ENCODE data around the gene USP6NL. TPM values are rescaled to one million over a fixed set of nuclear protein-coding genes. Genes with fewer than 3 reads are reported as not detected.

The USP6NL gene
- polyA plus RNA-seq, 1 donor, result 30.0 TPM

DNA sequence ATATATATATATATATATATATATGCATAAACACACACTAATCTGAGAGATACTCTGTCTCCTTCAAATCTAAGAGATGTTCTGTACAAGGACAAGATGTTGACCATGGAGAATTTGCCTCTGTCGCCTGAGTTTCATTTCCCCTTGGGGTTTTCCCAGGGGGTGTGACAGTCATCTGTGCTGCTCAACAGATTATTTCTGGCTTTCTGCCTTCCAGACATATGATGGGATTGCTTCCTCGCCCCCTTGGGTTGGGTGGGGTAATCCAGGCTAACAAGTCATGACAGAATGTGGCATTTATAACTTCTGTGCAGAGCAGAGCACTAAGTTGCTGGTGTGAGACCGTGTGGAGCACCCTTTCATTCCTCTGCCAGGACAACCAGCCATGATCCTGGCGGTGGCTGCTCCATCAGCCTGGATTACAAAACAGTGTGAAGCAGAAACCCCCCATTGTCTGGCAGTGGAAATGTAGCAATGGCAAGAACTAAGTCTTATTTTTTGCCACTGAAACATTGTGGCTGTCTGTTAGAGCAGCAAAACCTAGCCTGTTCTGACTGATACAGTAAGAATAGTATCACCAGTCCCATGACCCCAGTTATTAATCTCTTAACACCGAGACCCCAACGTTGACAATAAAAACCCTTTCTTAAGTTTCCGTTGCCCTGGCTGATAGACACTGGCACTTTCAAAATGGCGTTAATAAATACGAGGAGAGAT is 13.7 kb upstream of the USP6NL start:
- no peak for DNase-seq

GRCh38 chr10:11617233-11617632 is 5.8 kb upstream of the USP6NL start:
- no peak for DNase-seq

GRCh38 chr10:11616021-11616420 is 4.6 kb upstream of the USP6NL start:
- no peak for DNase-seq

GRCh38 chr10:11615396-11615795 is 3.9 kb upstream of the USP6NL start:
- DNase-seq, result no peak

GRCh38 chr10:11612021-11613001 is 861 bp upstream of the USP6NL start:
- DNase-seq, result no peak

DNA sequence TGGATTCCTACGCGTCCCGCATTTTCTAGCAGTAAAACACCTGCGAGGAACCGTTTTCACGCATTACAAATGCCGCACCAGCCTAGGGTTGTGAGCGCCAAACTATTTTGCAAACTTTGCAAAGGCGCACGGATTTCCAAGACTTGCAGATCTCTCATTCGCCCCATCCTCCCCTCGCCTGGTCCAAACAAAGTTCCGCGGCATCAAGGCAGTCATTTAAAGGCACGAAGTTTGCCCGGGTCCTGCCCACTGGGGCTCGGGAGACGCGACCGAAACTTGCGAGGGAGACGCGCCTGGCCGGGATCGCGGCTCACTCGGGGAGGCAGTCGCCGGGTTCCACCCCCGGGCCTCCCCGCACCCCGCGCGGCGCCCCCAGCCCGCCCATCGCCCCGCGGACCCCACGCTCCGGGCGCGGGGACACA is 613 bp downstream of the USP6NL start:
- peak; percentile 32 for DNase-seq

- DNase-seq, result no peak
Measured at GRCh38 chr10:11610166-11610825, 1.2 kb downstream of the USP6NL start.

DNA sequence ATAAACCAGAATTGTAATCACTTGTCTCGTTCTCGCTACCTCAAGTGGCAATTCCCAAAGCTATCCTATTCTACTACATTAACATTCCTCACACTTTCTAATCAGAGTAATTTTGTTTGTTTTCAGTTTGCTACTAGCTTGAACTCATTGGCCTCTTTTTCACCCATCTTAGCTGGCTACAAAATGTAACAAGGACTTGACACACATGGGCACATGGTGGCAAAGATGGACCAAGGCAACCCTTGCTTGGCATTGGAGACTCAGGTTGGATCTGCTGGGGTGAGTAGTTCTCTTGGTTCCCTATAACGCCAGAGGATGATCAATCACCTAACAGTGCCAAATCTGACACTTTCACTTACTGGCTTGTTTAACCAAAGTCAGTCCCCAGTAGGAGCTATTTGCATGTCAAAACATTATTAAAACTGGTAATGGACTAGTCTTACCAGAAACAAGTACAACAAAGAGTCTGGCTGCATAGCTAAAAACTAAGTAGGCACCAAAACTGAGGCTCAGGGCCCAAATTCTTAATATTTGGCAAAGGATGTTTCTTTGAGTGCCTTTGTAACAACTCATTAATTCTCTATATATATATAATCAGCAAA is 1.9 kb downstream of the USP6NL start:
- DNase-seq, result no peak

DNA sequence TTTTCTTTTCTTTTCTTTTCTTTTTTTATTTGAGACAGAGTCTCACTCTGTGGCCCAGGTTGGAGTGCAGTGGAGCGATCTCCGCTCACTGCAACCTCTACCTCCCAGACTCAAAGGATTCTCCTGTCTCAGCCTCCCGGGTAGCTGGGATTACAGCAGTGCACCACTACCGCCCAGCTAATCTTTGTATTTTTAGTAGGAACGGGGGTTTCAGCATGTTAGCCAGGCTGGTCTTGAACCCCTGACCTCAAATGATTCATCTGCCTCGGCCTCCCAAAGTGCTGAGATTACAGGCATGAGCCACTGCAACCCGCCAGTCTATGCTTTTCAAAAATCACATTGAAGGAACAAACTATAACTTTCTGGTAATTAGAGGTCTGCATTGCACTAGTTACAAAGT is 2.4 kb downstream of the USP6NL start:
- DNase-seq, result no peak

- no peak for DNase-seq
Measured at GRCh38 chr10:11608159-11609013, 3.1 kb downstream of the USP6NL start.

DNA sequence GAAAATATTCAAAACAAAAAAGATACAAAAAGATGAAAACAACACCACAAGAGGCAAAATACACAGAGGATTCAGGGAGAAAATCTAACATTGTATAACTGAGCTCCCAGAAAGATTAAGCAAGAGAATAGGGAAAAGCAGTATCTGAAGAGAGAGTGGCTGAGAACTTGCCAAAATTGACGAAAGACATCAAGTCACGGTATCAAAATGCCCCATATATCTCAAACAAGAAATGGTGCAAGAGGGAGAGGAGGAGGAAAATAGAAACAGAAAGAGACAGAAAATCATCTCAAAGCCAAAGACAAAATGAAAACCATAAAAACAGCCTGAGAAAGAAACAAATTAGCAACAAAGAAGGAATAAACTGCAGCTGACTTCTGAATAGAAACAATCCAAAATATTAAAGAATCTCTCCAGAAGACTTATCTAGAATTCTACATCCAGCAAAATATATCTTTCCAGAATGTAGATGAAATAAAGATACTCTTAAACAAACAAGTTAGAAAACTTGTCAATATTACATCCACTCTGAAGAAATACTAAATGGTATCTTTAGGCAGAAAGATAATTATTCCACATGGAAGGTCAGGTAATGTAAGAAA is 5.5 kb downstream of the USP6NL start:
- DNase-seq, result no peak

GRCh38 chr10:11604865-11605650 is 6.4 kb downstream of the USP6NL start:
- DNase-seq, result no peak

- DNase-seq, result no peak
Measured at GRCh38 chr10:11603741-11604140, 7.7 kb downstream of the USP6NL start.

- peak; percentile 39 for DNase-seq
Measured at GRCh38 chr10:11602919-11603523, 8.4 kb downstream of the USP6NL start.

GRCh38 chr10:11602358-11602757 is 9.1 kb downstream of the USP6NL start:
- DNase-seq, result peak; percentile 26

GRCh38 chr10:11601670-11602069 is 9.8 kb downstream of the USP6NL start:
- no peak for DNase-seq

DNA sequence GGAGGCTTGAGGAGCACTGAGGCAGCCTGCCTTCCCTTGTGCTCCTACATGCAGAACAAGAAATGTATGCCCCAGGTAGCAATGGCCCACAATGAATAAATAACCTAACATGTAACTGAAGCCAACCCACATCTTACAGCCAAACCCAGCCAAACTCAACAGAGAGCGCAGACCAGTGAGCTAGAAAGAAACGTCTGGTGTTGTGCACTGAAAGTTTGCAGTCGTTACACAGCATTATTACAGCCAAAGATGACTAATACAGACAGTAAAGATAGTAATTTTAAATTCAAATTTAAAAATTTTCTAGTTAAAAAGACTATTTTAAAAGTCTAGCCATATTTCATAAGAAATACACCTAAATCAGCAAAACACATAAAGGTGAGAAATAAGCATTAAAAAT is 11.2 kb downstream of the USP6NL start:
- DNase-seq, result no peak

DNA sequence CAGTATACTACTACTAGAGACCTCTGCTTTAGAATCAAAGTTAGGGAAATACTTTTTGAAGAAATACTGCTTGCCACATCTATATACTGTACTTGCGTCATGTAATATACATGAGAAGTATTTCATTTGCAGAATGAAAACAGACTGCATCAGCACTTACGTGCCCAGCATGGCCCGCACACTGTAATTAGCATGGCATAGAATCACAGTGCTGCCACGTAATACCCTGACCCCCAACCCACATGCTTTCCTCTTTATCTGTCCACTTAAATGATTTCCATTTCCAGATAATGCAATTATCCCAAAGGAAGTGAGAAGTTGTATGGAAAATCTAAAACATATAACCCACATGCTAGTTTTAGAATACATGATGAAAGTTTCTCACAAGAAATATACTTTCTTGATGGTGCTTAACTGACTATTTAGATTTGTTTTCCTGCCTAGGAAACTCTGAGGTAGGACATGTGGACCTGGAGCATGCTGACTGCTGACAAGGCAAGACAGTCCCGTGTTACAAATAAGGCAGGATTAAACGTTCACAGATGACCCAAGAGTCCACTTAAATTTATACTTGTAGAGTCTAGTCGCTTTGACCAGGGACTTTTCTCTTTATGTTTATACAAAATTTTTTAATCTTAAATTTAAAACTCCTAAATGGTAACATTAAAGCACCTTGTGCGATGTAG is 12.6 kb downstream of the USP6NL start:
- DNase-seq, result no peak

DNA sequence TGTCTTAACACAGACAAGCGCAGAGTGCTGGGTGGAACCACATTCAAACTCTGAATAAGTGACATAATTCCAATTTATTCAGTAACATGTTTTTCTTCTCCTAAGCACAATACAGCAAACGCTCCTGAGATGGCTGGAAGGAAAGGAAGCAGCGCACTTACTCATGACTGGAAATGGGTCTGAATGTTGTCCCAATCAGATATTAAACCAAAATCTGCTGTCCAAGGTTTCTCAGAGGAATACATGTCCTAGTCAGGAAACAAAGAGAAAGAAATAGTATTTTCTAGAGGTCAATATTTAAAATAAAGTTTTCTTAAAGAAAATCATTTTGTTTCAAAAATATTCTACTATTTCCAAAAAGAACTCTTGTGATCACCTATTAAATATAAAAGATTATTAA is 14.0 kb downstream of the USP6NL start:
- DNase-seq, result no peak

All from left kidney (tissue), 2 donors.